HPDE6-E6E7 (cell line): Measurements from ENCODE around the gene SNAPIN.
"Not testable (repeated sequence)": the region's sequence is repeated elsewhere in the genome, so short reads cannot be mapped to it uniquely, and the experiment has no call there.

Experiments
- DNase-seq: peaks from one replicate; pipeline ENCODE4 v3.0.0; 2011; ENCODE audit warnings: missing footprints; ENCODE audit errors: extremely low spot score

Gene SNAPIN

DNA sequence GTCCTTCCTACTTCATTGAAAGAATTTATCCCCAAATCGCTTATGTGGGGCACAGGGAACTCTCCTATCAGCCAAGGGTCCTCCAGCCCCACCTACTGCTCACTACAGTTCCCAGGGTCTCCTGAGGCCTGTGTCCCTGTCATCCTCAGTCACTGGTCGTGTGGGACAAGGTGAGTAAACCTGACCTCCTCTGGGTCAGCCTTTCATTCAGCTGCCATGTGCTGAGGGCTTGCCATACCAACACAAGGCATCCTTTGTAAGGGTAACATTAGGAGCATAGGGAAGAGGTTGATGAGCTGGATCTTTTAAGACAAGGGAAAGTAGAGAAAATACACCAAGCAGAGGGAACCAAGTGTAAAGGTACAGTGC is 11.2 kb upstream of the SNAPIN start:
- DNase-seq = no peak

DNA sequence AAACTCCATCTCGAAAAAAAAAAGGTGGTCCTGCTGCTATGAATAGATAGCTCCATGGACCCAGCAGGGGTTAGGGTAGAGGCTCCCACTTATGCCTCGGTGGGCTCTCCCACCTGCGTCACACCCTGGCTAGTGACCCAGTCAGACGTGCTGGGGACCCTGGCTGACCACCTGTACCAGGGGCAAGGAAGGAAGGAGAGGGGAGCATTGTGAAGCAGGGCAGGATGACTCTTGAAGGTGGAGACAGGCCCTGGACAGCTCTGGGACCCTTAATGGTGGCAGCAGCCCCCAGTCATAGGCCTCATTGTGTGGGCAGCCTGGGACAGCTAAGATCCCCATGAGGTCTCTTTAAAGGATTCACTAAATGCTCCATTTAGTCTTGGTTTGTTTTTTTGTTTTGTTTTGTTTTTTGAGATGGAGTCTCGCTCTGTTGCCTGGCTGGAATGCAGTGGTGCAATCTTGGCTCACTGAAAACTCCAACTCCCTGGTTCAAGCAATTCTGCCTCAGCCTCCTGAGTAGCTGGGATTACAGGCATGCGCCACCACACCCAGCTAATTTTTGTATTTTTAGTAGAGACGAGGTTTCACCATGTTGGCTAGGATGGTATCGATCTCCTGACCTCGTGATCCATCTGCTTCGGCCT is 10.4 kb upstream of the SNAPIN start:
- DNase-seq = no peak

DNA sequence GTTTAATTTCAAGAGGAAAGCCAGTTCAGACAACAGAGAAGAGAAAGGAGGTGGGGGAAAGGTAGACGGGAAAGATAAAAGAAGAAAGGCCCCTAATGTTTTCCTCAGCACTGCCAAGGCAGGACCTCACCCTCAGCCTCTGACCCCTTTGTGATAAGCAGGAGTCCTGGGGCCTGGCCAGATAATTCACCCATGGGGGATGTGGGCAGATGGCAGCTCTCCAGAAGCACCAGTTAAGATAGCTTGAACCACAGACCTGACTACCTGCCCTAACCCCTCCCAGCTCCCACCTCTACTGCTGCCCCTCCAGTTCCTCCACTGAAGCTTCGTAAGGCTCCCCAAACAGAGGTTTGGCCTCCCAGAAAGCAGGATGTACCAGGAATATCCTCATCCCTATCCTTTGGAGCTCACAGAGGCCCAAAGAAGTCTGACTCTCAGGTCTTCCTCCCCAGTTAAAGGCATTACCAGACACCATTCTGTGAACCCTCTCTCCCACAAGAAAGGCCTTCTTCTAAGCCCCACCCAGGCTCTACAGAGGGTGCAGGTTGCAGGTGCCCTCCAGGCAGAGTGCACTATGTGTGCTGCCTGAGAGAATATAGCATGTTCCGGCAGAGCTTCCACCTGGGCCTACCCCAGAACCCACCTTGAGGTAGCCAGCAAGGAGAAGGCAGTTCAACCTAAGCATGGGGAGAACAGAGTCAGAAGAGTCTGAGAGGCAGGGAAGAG is 9.2 kb upstream of the SNAPIN start:
- DNase-seq = no peak

DNA sequence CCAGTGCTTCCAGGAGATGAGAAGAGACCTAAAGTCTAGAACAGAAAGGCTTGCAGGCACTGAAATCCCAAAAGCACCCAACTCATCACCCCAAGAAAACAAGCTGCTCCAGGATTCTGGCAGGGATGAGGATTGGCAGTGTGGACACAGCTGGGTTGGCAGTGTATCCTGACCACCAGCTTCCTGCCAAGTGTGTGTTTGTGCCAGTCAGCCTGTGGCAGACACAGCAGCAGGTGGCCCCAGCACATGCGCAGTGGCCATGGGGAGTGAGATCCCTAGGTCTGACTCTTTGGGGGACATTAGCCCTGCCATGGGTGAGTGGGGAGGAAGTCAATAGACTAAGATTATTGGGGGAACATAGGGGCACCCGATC is 8.7 kb upstream of the SNAPIN start:
- DNase-seq = no peak

DNA sequence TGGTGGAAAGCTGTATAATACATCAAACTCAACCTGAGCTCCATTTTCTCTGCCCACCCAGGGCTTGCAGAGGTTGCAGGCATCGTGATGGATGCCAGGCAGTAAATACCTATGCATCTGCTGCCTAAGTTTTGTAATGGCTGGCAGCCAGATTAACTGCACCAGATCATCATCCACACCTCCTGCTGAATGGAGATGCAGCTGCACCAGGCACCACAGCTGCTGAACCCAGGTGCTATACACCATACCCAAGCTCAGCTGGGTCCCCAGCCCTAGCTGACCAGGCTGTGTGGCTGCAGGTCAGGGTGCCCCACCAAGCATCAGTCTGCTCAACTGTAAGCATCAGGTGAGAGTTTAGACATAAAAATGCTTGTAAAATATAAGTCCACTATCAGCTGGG is 6.7 kb upstream of the SNAPIN start:
- no peak for DNase-seq

DNA sequence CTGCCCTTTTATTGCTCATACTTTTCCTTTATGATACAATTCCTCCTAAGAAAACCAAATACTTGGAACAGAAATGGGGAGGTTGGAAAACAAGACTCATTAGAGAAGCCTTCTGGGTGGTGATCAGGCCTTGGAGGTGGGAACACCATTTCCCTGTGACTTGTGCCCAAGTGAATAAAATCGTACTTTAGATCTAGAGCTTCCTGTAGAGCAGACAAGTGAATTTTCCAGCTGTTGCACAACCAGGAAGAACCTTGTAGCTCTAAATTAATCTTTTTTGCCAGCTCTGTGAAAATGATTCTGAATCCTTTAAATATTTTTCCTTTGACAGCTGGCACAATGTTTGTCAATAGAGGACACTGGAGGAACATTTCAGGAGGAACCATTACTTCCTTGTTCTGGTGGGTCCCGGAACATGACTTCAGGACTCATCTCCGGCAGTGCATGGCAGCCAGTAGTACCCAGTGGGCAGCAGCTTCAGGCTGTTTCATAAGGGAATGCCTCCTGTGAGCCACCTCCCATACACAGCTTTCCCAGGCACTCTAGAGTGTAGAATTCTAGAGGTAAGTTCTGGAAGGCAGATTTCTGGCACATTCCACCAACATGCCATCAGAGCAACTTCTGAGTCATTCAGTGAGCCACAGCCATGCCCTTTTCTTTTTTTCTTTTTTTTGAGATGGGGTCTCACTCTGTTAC is 5.5 kb upstream of the SNAPIN start:
- DNase-seq = no peak

DNA sequence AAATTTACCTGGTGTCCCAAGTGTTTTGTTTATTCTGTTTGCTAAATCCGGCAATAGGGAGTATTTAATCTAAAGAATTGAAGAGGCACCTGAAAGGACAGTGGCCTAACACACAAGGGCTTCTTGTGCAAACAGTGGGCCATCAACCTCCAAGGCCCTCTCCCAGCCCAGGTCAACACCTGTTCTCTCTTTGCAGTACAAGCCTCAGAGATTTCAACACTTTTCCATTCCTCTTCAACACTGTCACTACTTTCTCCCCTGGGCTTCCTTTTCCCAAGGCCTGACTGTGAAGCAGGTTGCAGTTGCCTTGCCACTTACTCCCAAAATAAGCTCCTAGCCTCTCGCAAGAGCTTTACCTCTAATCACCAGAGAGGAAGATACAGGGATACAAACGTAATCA is 3.2 kb upstream of the SNAPIN start:
- DNase-seq = no peak

DNA sequence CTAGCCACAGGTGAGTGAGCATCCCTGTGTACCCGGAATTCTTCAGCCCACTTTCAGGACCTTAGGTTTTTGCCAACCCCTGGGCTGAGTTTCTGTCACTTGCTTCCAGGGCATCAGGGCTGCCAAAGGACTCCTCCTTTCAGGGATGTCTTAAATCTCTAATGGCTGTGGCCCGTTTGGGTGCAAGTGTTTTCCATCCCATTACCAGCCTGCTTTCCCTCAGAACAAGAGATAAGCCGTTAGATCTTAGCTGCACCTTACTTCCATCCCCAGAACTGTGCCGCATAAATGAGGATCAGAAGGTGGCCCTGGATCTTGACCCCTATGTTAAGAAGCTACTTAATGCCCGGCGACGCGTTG is 652 bp downstream of the SNAPIN start:
- DNase-seq = no peak

DNA sequence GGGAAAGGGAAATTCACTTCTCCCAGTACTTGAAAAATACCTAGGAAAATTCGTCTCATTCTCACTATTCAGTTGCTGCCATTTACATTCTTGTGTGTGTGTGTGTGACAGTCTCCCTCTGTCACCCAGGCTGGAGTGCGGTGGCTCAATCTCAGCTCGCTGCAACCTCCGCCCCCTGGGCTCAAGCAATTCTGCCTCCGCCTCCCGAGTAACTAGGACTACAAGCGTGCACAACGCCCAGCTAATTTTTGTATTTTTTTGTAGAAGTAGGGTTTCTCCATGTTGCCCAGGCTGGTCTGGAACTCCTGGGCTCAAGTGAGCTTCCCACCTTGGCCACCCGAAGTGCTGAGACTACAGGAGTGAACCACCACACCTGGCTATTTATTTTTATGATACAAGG is 1.2 kb downstream of the SNAPIN start:
- DNase-seq = no peak

DNA sequence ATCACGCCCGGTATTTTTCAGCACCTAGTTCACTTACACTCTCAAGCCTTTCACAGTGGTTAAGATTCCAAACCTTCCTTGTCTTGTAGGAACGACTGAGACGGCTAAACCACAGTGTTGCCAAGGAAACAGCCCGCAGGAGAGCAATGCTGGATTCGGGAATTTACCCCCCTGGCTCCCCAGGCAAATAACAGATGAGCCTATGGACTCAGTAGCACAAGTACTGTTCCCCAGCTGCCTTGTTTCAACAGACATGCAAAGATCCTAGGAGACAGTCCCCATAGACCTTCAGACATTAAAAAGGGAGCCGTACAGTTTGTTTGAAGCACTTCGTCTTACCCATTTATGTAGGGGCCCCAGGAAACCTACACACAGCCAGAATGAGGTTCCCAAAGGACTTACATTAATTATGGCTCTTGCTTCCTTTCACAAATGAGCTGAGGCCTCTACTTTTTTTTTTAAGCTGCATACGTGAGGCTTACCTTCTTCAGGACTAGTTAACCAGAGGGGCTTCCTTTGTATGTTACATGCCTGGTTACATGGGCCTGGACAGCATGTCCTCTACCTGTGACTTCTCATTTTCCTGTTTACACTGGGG is 2.7 kb downstream of the SNAPIN start:
- no peak for DNase-seq

DNA sequence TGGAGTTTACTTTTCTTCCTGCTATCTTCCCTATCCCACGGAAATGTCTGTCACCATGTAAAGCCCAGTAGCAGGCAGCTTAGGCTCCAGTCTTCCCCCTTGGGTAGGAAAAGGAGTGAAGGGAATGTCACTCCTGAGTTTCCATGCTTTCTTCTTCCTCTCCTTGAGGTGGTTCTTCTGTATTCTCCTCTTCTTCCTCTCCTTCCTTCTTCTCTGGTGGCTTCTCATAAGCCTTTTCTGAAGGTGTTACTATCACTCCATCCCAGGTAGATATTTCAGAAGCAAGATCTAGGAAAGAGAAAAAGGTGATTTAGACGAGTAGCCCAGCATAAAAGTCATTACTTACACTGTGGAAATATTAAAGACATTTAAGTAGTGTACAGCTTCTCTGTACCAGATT is 3.8 kb downstream of the SNAPIN start:
- no peak for DNase-seq

DNA sequence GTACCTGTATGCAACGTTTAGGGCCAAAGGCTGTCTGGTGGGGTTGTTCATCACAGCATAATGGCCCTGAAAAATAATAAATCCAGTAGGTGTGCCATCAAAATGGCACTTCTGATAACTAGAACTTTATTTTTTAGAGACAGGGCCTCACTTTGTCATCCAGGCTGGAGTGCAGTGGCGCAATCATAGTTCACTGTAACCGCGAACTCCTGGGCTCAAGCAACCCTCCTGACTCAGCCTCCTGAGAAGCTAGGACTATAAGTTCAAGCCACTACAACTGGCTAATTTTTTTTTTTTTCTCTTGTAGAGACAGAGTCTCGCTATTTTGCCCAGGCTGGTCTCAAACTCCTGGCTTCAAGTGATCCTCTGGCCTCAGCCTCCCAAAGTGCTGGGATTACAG is 4.7 kb downstream of the SNAPIN start:
- no peak for DNase-seq

DNA sequence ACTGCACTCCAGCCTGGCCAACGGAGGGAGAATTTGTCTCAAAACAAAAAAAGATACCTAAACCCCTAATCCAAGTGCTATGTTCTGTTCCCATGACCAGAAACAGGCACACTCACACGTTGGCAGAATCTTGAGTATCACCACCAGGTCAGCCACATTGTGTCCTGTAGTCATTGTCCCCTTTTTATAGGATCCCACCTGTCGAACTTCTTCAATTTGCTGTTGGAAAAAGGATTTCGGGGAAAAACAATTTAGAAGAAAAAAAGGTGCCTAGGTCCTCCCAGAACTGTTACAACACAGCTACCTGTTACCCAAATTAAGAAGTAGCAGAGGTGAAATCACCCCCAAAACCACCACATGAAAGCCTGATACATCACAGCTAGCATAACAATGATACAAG is 8.9 kb downstream of the SNAPIN start:
- no peak for DNase-seq

DNA sequence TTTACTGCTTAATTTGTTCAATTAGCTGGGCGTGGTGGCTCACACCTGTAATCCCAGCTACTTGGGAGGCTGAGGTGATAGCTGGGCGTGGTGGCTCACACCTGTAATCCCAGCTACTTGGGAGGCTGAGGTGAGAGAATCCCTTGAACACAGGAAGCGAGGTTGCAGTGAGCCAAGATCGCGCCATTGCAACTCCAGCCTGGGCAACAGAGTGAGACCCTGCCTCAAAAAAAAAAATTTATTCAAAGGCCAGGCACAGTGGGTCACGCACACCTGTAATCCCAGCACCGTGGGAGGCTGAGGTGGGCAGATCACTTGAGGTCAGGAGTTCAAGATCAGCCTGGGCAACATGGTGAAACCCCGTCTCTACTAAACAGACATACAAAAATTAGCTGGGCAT is 10.2 kb downstream of the SNAPIN start:
- not testable (repeated sequence) for DNase-seq

DNA sequence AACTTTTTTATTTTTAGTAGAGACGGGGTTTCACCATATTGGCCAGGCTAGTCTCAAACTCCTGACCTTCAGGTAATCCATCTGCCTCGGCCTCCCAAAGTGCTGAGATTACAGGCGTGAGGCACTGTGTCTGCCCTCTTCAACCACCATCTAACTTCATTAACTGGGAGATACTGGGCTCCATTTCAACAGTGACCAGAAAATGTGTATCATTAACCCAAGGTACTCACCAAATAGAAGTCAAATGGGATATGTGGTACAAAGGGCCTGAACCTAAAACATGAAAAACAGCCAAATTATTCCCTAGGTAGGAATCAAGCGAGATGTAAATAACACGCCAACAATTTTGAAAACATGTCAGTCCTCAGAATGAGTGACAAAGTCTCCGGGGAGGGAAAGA is 11.1 kb downstream of the SNAPIN start:
- no peak for DNase-seq

DNA sequence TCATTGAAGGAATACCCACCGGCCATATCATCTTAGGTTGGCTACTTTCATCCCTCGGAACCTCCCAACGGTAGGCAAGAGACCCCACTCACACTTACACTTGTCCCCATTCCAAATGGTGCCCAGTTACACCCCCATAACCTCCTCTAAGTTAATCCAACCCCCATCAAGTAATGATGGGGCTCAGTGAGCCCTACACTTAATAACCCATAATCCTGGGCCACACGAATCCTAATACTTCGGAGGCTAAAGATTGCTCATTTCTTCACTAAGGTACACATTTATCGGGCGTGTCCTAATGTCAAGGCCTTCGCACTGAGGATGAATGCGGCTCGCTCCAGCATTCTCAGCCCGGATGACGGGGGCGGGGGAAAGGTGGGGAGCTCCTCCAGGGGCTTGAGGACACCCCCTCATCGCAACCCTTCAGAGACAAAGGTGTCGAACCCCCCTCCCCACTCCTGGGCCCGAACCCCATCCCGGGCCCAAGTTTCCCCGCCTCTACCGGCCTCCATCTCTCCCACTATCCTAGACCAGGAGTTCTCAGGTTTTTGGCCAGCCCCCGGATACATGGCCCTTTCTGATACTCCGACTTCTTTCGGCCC is 11.9 kb downstream of the SNAPIN start:
- DNase-seq = no peak

DNA sequence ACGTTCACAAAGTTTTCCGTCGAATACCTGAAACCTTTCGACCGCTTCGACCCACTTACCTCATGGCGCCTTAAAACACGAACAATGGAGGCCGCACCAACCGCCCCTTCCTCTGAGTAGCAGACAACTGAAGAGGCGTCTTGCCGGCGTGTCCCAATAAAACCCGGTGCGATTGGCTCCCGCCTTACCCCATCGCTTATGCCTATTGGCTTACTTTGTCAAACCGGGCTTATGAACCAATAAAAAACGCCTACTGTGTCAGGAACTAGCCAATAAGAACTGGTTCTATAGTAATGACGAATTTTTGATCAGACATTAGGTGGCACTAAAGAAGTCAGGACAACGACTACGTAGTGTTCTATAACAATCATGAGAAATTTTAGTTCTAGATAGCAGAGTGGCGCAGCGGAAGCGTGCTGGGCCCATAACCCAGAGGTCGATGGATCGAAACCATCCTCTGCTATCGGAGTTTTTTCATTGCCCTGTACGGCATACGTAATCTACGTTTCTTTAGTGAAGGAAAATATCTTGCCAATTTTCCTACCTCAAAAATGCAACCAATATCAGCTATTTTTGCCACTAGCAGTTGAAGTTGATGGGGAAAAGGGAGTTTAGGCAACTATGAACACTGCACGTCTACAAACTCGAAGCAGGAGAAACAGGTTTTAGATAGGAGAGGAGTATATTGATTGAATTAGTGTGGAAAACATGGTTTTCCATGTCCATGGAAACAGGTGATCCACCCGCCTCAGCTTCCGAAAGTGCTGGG is 12.5 kb downstream of the SNAPIN start, which contains the start of gene ILF2:
TSS of gene ILF2 (minus strand) at position 135 of the 769 bp plus-strand sequence. CDS start at position 64, 71 bp downstream.
- peak; percentile 99 for DNase-seq

DNA sequence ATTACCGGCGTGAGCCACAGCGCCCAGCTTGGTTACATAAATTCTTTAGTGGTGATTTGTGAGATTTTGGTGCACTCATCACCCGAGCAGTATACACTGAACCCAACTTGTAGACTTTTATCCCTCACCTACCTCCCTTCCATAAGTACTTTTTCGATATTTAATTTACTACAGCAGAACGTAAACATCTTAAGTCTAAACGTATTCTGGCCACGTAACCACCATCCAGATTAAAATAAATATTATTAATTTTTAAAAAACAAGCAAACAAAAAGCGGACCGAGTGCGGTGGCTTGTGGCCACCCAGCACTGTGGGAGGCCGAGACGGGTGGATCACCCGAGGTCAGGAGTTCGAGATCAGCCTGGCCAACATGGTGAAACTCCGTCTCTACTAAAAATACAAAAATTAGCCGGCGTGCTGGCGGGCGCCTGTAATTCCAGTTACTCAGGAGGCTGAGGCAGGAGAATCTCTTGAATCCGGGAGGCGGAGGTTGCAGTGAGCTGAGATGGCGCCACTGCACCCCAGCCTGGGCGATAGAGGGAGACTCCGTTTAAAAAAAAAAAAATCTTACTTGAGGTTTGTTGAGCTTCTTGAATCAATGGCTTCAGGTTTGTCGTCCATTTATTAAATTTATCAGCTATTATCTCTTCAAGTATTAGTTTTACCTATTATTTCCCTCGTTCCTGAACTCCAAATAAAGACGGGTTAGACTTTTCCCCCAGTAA is 13.3 kb downstream of the SNAPIN start:
- DNase-seq = not testable (repeated sequence)

DNA sequence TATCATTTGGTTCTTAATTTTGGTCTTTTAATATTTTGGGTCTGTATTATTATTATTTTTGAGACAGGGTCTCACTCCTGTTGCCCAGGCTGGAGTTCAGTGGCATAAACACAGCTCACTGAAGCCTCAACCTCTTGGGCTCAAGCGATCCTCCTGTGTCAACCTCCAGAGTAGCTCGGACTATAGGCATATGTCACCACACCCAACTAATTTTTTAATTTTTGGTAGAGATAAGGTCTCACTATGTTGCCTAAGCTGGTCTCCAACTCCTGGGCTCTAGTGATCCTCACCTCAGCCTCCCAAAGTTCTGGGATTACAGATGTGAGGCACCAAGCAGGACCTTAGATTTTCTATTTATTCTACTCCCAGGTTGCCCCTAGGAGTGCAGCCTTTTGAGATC is 15.0 kb downstream of the SNAPIN start:
- DNase-seq = no peak

DNA sequence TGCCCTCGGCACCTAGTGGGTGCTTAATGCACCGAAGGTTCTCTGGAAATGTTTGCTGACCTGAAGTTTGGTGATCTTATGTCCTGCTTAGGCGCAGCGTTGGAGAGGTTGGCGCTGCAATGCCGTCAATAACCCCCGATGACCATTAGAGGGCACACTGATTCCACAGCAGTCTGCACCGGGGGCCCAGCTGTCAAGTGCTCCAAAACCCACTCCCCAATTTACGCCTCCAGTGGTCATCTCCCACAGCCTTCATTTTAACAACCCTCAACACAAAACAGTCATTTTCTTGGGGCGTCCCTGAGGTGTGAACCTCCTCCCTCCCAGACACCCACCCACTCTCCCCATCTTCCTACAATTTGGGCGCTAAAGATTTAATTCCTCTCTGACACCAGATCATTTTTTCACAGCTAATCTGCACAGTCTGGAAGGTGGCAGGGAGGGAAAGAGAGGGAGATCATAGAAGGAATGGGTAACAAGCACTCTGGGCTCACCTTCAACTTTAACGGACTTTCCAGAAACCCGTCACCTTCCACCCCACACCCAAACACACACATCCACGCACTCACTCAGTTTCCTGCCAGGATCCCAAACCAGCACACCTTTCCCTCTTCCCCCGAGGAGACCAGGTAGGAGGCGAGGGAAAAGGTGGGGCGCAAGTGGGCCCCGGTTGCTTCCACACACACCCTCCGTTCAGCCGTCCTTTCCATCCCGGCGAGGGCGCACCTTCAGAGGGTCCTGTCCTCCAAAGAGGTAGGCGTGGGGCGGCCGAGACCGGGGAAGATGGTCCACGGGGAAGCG is 19.4 kb downstream of the SNAPIN start:
- peak; percentile 55 for DNase-seq
